Activated naive CD4-positive, alpha-beta T cell treated with anti-CD3 and anti-CD28 coated beads, Interleukin-2, amount 10 ng/mL, durations not matched to agents 7 days and 5 days (primary cell): ENCODE data around the gene STX16.
A peak's percentile ranks its signal among the peaks of the same experiment; 100 is the strongest.

Experiments used
- CTCF ChIA-PET: fragments of 350-600 bp; sonication (Branson Sonifier 250); formaldehyde crosslinking; loops from one replicate; lab custom pipeline; 2021; ENCODE audit warnings: antibody characterized with exemption; lab: Charles Lee
- DNase-seq: peaks from one replicate; pipeline ENCODE4 v3.0.0-alpha.2; 2020
- H3K27ac Mint-ChIP-seq: one replicate; pipeline ENCODE4 v1.8.0; 2021; ENCODE audit warnings: mild to moderate bottlenecking, moderate library complexity, mixed read lengths
- H3K27me3 Mint-ChIP-seq: one replicate; pipeline ENCODE4 v1.8.0; 2021; ENCODE audit warnings: mild to moderate bottlenecking, mixed read lengths
- H3K36me3 Mint-ChIP-seq: one replicate; pipeline ENCODE4 v1.8.0; 2021; ENCODE audit warnings: mixed read lengths
- H3K4me1 Mint-ChIP-seq: one replicate; pipeline ENCODE4 v1.8.0; 2021; ENCODE audit warnings: mixed read lengths
- H3K4me3 Mint-ChIP-seq: one replicate; pipeline ENCODE4 v1.8.0; 2021; ENCODE audit warnings: mild to moderate bottlenecking, moderate library complexity, mixed read lengths
- H3K9me3 Mint-ChIP-seq: one replicate; pipeline ENCODE4 v1.8.0; 2021; ENCODE audit warnings: mixed read lengths

The STX16 gene

GRCh38 chr20:58673119-58673518 lies 22.0 kb downstream of the STX16 start:
- Mint-ChIP-seq H3K27ac (no peak overlapping the region), H3K4me3 (no peak overlapping the region), H3K9me3 (no peaks in the 10 kb centered on the region), H3K27me3 (no peaks in the 10 kb centered on the region), H3K4me1 (peaks cover 8% of the 10 kb centered on the region), H3K36me3 (peaks cover 55% of the 10 kb centered on the region)
- DNase-seq, result no peak
- CTCF ChIA-PET, result interaction anchor here (0.6 to 1.1 kb wide), 2 partner anchors 22 to 208 kb away, joined by 3 read pairs; partner anchors contain the start of gene STX16

GRCh38 chr20:58675146-58675584 lies 24.1 kb downstream of the STX16 start:
- H3K9me3 Mint-ChIP-seq, result no peaks in the 10 kb centered on the region
- DNase-seq, result no peak
- H3K4me1 Mint-ChIP-seq, result no peaks in the 10 kb centered on the region
- H3K27ac Mint-ChIP-seq, result no peak overlapping the region
- no peak overlapping the region for H3K4me3 Mint-ChIP-seq
- peaks cover 62% of the 10 kb centered on the region for H3K36me3 Mint-ChIP-seq
- CTCF ChIA-PET, result no interaction called here
- no peaks in the 10 kb centered on the region for H3K27me3 Mint-ChIP-seq

- Mint-ChIP-seq H3K4me3 (no peak overlapping the region), H3K4me1 (no peaks in the 10 kb centered on the region), H3K27ac (no peak overlapping the region), H3K9me3 (no peaks in the 10 kb centered on the region), H3K36me3 (peaks cover 62% of the 10 kb centered on the region), H3K27me3 (no peaks in the 10 kb centered on the region)
- DNase-seq, result no peak
- CTCF ChIA-PET, result no interaction called here
Observed at GRCh38 chr20:58675641-58676040, 24.6 kb downstream of the STX16 start.

GRCh38 chr20:58676161-58676560 lies 25.1 kb downstream of the STX16 start:
- DNase-seq, result no peak

GRCh38 chr20:58677079-58677604 lies 26.1 kb downstream of the STX16 start:
- H3K36me3 Mint-ChIP-seq, result peaks cover 64% of the 10 kb centered on the region
- no peaks in the 10 kb centered on the region for H3K4me1 Mint-ChIP-seq
- CTCF ChIA-PET, result no interaction called here
- no peaks in the 10 kb centered on the region for H3K27me3 Mint-ChIP-seq
- no peak overlapping the region for H3K27ac Mint-ChIP-seq
- DNase-seq, result no peak
- no peak overlapping the region for H3K4me3 Mint-ChIP-seq
- no peaks in the 10 kb centered on the region for H3K9me3 Mint-ChIP-seq

More at GRCh38 chr20:58676161-58676560, 25.1 kb downstream of the STX16 start:
- CTCF ChIA-PET, result interaction anchor here (0.6 kb wide), 1 partner anchor 31 kb away, joined by 3 read pairs; no protein-coding TSS in a partner anchor
- H3K9me3 Mint-ChIP-seq, result no peaks in the 10 kb centered on the region
- H3K4me1 Mint-ChIP-seq, result no peaks in the 10 kb centered on the region
- no peaks in the 10 kb centered on the region for H3K27me3 Mint-ChIP-seq
- H3K36me3 Mint-ChIP-seq, result peaks cover 63% of the 10 kb centered on the region
- H3K27ac Mint-ChIP-seq, result no peak overlapping the region
- H3K4me3 Mint-ChIP-seq, result no peak overlapping the region

GRCh38 chr20:58677808-58678207 lies 26.7 kb downstream of the STX16 start:
- no peaks in the 10 kb centered on the region for H3K27me3 Mint-ChIP-seq
- CTCF ChIA-PET, result interaction anchor here (0.7 kb wide), 1 partner anchor 331 kb away, joined by 4 read pairs; no protein-coding TSS in a partner anchor
- H3K4me3 Mint-ChIP-seq, result no peak overlapping the region
- no peaks in the 10 kb centered on the region for H3K9me3 Mint-ChIP-seq
- no peak overlapping the region for H3K27ac Mint-ChIP-seq
- H3K4me1 Mint-ChIP-seq, result no peaks in the 10 kb centered on the region
- peaks cover 66% of the 10 kb centered on the region for H3K36me3 Mint-ChIP-seq
- no peak for DNase-seq

- Mint-ChIP-seq H3K27ac (no peak overlapping the region), H3K36me3 (peaks cover 63% of the 10 kb centered on the region)
Observed at GRCh38 chr20:58678806-58679205, 27.7 kb downstream of the STX16 start.

GRCh38 chr20:58682656-58683531 lies 31.8 kb downstream of the STX16 start:
- no peaks in the 10 kb centered on the region for H3K27me3 Mint-ChIP-seq
- DNase-seq, result no peak
- no peaks in the 10 kb centered on the region for H3K4me1 Mint-ChIP-seq
- CTCF ChIA-PET, result no interaction called here
- peaks cover 44% of the 10 kb centered on the region for H3K36me3 Mint-ChIP-seq
- no peak overlapping the region for H3K27ac Mint-ChIP-seq
- H3K4me3 Mint-ChIP-seq, result no peak overlapping the region
- H3K9me3 Mint-ChIP-seq, result no peaks in the 10 kb centered on the region

More at GRCh38 chr20:58678806-58679205, 27.7 kb downstream of the STX16 start:
- Mint-ChIP-seq H3K4me3 (no peak overlapping the region), H3K9me3 (no peaks in the 10 kb centered on the region), H3K4me1 (no peaks in the 10 kb centered on the region), H3K27me3 (no peaks in the 10 kb centered on the region)
- no peak for DNase-seq
- CTCF ChIA-PET, result no interaction called here

- no peaks in the 10 kb centered on the region for H3K9me3 Mint-ChIP-seq
- no peak for DNase-seq
- CTCF ChIA-PET, result no interaction called here
- no peak overlapping the region for H3K27ac Mint-ChIP-seq
- H3K36me3 Mint-ChIP-seq, result peaks cover 43% of the 10 kb centered on the region
- H3K4me3 Mint-ChIP-seq, result no peak overlapping the region
- H3K27me3 Mint-ChIP-seq, result no peaks in the 10 kb centered on the region
- H3K4me1 Mint-ChIP-seq, result no peaks in the 10 kb centered on the region
Observed at GRCh38 chr20:58684291-58684690, 33.2 kb downstream of the STX16 start.

GRCh38 chr20:58685988-58686387 lies 34.9 kb downstream of the STX16 start:
- Mint-ChIP-seq H3K9me3 (no peaks in the 10 kb centered on the region), H3K27me3 (no peaks in the 10 kb centered on the region), H3K36me3 (peaks cover 31% of the 10 kb centered on the region), H3K4me3 (no peak overlapping the region), H3K27ac (no peak overlapping the region), H3K4me1 (peaks cover 5% of the 10 kb centered on the region)
- CTCF ChIA-PET, result no interaction called here
- no peak for DNase-seq

- H3K4me1 Mint-ChIP-seq, result peaks cover 11% of the 10 kb centered on the region
- H3K36me3 Mint-ChIP-seq, result peaks cover 20% of the 10 kb centered on the region
- no peak for DNase-seq
- no peaks in the 10 kb centered on the region for H3K9me3 Mint-ChIP-seq
- no peaks in the 10 kb centered on the region for H3K27me3 Mint-ChIP-seq
- CTCF ChIA-PET, result no interaction called here
- no peak overlapping the region for H3K4me3 Mint-ChIP-seq
- H3K27ac Mint-ChIP-seq, result no peak overlapping the region
Observed at GRCh38 chr20:58688414-58688813, 37.3 kb downstream of the STX16 start.

- CTCF ChIA-PET, result no interaction called here
- H3K36me3 Mint-ChIP-seq, result peaks cover 20% of the 10 kb centered on the region
- DNase-seq, result no peak
- no peaks in the 10 kb centered on the region for H3K27me3 Mint-ChIP-seq
- H3K9me3 Mint-ChIP-seq, result no peaks in the 10 kb centered on the region
- peaks cover 16% of the 10 kb centered on the region for H3K4me1 Mint-ChIP-seq
- no peak overlapping the region for H3K4me3 Mint-ChIP-seq
- no peak overlapping the region for H3K27ac Mint-ChIP-seq
Observed at GRCh38 chr20:58688840-58689239, 37.8 kb downstream of the STX16 start.

- Mint-ChIP-seq H3K4me1 (peaks cover 22% of the 10 kb centered on the region), H3K4me3 (peak overlapping the region; percentile 12), H3K9me3 (no peaks in the 10 kb centered on the region), H3K36me3 (peaks cover 12% of the 10 kb centered on the region), H3K27me3 (no peaks in the 10 kb centered on the region), H3K27ac (peak overlapping the region; percentile 29)
- no peak for DNase-seq
- CTCF ChIA-PET, result interaction anchor here (0.8 to 1.3 kb wide), 3 partner anchors 32 to 43 kb away, joined by 3 to 4 read pairs (median 3); no protein-coding TSS in a partner anchor
Observed at GRCh38 chr20:58690396-58691135, 39.5 kb downstream of the STX16 start.
